Activated CD8-positive, alpha-beta memory T cell treated with anti-CD3 and anti-CD28 coated beads, Interleukin-2, amount 10 ng/mL, durations not matched to agents 7 days and 5 days (primary cell): ENCODE results near the gene EED. TPM values are rescaled to one million over a fixed set of nuclear protein-coding genes. Genes with fewer than 3 reads are reported as not detected.
"Not testable (repeated sequence)": the region's sequence is repeated elsewhere in the genome, so short reads cannot be mapped to it uniquely, and the experiment has no call there.

Experiments used
- ATAC-seq: fragments of 150-1000 bp; cut with Tn5 transposase; one replicate; pipeline ENCODE4 v1.10.0; 2021; ENCODE audit warnings: moderate library complexity
- CTCF ChIA-PET: fragments of 350-600 bp; sonication (Branson Sonifier 250); formaldehyde crosslinking; loops from one replicate; lab custom pipeline; 2021; ENCODE audit warnings: antibody characterized with exemption; lab: Charles Lee
- DNase-seq: peaks from one replicate; pipeline ENCODE4 v3.0.0-alpha.2; 2020
- H3K27ac Mint-ChIP-seq: one replicate; pipeline ENCODE4 v1.8.0; 2021; ENCODE audit warnings: mild to moderate bottlenecking, mixed read lengths
- H3K27me3 Mint-ChIP-seq: one replicate; pipeline ENCODE4 v1.8.0; 2021; ENCODE audit warnings: mixed read lengths
- H3K36me3 Mint-ChIP-seq: one replicate; pipeline ENCODE4 v1.8.0; 2021; ENCODE audit warnings: mild to moderate bottlenecking, mixed read lengths
- H3K4me1 Mint-ChIP-seq: one replicate; pipeline ENCODE4 v1.8.0; 2021; ENCODE audit warnings: mixed read lengths
- H3K4me3 Mint-ChIP-seq: one replicate; pipeline ENCODE4 v1.8.0; 2021; ENCODE audit warnings: mild to moderate bottlenecking, moderate library complexity, mixed read lengths
- H3K9me3 Mint-ChIP-seq: one replicate; pipeline ENCODE4 v1.8.0; 2022; ENCODE audit warnings: low read depth, mixed read lengths
- total RNA-seq, 2 experiments: library from RNA; stranded (reverse); gene quantifications; one replicate each; pipeline ENCODE4 v1.2.3, GENCODE V29; 2021

EED gene
- total RNA-seq, 2 experiments from 2014 or later, result 50.1 to 102 TPM

DNA sequence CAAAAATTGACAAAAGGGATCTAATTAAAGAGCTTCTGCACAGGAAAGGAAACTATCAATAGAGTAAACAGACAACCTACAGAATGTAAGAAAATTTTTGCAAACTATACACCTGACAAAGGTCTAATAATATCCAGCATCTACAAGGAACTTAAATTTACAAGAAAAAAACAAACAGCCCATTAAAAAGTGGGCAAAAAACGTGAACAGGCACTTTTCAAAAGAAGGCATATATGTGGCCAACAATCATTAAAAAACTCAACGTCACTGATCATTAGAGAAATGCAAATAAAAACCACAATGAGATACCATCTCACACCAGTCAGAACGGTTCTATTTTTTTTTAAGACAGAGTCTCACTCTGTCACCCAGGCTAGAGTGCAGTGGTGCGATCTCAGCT is 20.0 kb upstream of the EED start:
- CTCF ChIA-PET, result interaction anchor here (1.2 to 1.4 kb wide), 2 partner anchors 183 to 525 kb away, joined by 3 read pairs; no protein-coding TSS in a partner anchor
- DNase-seq, H3K27ac Mint-ChIP-seq, H3K4me3 Mint-ChIP-seq, ATAC-seq, H3K27me3 Mint-ChIP-seq, H3K9me3 Mint-ChIP-seq: not testable (repeated sequence)
- H3K36me3 Mint-ChIP-seq, result peaks cover 14% of the 10 kb centered on the region
- peaks cover 22% of the 10 kb centered on the region for H3K4me1 Mint-ChIP-seq

DNA sequence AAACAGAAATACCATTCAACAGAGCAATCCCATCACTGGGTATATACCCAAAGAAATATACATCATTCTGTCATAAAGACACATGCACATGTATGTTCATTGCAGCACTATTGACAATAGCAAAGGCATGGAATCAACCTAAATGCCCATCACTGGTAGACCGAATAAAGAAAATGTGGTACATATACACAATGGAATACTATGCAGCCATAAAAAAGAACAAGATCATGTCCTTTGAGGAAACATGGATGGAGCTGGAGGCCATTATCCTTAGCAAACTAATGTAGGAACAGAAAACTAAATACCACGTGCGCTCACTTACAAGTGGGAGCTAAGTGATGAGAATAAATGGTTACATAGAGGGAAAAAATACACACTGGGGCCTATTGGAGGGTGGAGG is 19.2 kb upstream of the EED start:
- H3K9me3 Mint-ChIP-seq, ATAC-seq, DNase-seq, H3K27ac Mint-ChIP-seq, H3K4me3 Mint-ChIP-seq, H3K27me3 Mint-ChIP-seq: not testable (repeated sequence)
- CTCF ChIA-PET, result interaction anchor here (0.6 to 1.2 kb wide), 2 partner anchors 184 to 201 kb away, joined by 3 to 5 read pairs; no protein-coding TSS in a partner anchor
- Mint-ChIP-seq H3K36me3 (peaks cover 14% of the 10 kb centered on the region), H3K4me1 (peaks cover 26% of the 10 kb centered on the region)

DNA sequence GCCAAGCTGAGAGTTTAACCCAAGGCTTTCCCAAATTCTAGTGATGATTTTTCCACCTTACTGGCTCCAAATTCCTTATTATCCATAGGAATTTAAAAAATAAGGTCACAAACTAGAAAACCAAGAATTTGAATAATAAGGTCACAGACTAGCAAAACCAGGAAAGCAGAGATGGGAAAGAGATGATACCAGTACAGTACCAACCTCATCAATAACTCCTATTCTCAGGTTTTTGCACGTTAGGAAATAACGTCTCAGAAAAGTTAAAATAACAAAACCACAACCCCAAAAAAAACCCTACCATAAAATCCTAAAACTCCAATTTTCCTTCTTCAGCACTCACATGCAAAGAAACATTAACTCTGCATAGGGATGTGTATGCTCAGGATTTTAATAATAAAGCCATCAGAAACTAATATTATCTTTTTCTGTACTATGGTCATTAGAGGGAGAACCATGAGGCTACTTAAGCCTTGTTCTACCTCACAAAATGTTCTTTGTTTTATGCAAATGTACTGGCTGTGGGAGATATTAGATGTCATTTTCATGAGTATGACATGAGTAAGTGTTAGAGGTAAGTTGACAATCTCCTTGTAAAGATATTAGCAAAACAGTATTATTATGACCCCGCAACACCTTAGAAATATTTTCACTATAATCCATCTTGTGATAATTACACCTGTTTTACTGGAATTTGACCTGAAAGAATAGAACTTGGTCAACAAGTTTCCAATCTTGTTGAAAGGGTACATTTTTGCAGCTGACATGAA is 16.1 kb upstream of the EED start:
- DNase-seq (no peak), ATAC-seq (no peak)
- H3K4me1 Mint-ChIP-seq, result peaks cover 31% of the 10 kb centered on the region
- CTCF ChIA-PET, result interaction anchor here (0.8 to 4.0 kb wide), 6 partner anchors 7 to 187 kb away, joined by 4 to 14 read pairs (median 6); no protein-coding TSS in a partner anchor
- no peak overlapping the region for H3K27ac Mint-ChIP-seq
- peaks cover 12% of the 10 kb centered on the region for H3K36me3 Mint-ChIP-seq
- peaks cover 7% of the 10 kb centered on the region for H3K9me3 Mint-ChIP-seq
- no peaks in the 10 kb centered on the region for H3K27me3 Mint-ChIP-seq
- H3K4me3 Mint-ChIP-seq, result no peak overlapping the region

- H3K4me3 Mint-ChIP-seq, H3K27me3 Mint-ChIP-seq, H3K9me3 Mint-ChIP-seq, ATAC-seq, H3K27ac Mint-ChIP-seq, H3K36me3 Mint-ChIP-seq, DNase-seq: not testable (repeated sequence)
- CTCF ChIA-PET, result interaction anchor here (0.8 to 4.0 kb wide), 5 partner anchors 8 to 187 kb away, joined by 4 to 14 read pairs (median 6); no protein-coding TSS in a partner anchor
- peaks cover 31% of the 10 kb centered on the region for H3K4me1 Mint-ChIP-seq
Measured at GRCh38 chr11:86229039-86229330, 15.6 kb upstream of the EED start.

- no peak overlapping the region for H3K4me3 Mint-ChIP-seq
- H3K27ac Mint-ChIP-seq, result no peak overlapping the region
- ATAC-seq, result no peak
- CTCF ChIA-PET, result interaction anchor here (2.1 to 4.0 kb wide), 3 partner anchors 12 to 188 kb away, joined by 6 to 14 read pairs (median 9); no protein-coding TSS in a partner anchor
- H3K9me3 Mint-ChIP-seq, result peaks cover 2% of the 10 kb centered on the region
- no peak for DNase-seq
- peaks cover 3% of the 10 kb centered on the region for H3K36me3 Mint-ChIP-seq
- H3K27me3 Mint-ChIP-seq, result peaks cover 4% of the 10 kb centered on the region
- peaks cover 31% of the 10 kb centered on the region for H3K4me1 Mint-ChIP-seq
Measured at GRCh38 chr11:86230179-86230804, 14.3 kb upstream of the EED start.

GRCh38 chr11:86230921-86231434 is 13.6 kb upstream of the EED start:
- no peak for DNase-seq
- Mint-ChIP-seq H3K9me3 (peaks cover 2% of the 10 kb centered on the region), H3K36me3 (no peaks in the 10 kb centered on the region), H3K27ac (no peak overlapping the region), H3K4me1 (peaks cover 31% of the 10 kb centered on the region), H3K27me3 (peaks cover 4% of the 10 kb centered on the region), H3K4me3 (no peak overlapping the region)
- no peak for ATAC-seq
- CTCF ChIA-PET, result interaction anchor here (2.1 to 4.0 kb wide), 2 partner anchors 13 to 189 kb away, joined by 9 to 14 read pairs; no protein-coding TSS in a partner anchor

- ATAC-seq, result no peak
- no peaks in the 10 kb centered on the region for H3K36me3 Mint-ChIP-seq
- peaks cover 29% of the 10 kb centered on the region for H3K4me1 Mint-ChIP-seq
- H3K27ac Mint-ChIP-seq, result no peak overlapping the region
- no peak overlapping the region for H3K4me3 Mint-ChIP-seq
- peaks cover 2% of the 10 kb centered on the region for H3K9me3 Mint-ChIP-seq
- CTCF ChIA-PET, result interaction anchor here (4.0 kb wide), 1 partner anchor 191 kb away, joined by 14 read pairs; no protein-coding TSS in a partner anchor
- DNase-seq, result no peak
- H3K27me3 Mint-ChIP-seq, result peaks cover 4% of the 10 kb centered on the region
Measured at GRCh38 chr11:86232556-86232955, 12.0 kb upstream of the EED start.

- no peak overlapping the region for H3K4me3 Mint-ChIP-seq
- no peaks in the 10 kb centered on the region for H3K36me3 Mint-ChIP-seq
- H3K27ac Mint-ChIP-seq, result no peak overlapping the region
- peaks cover 11% of the 10 kb centered on the region for H3K4me1 Mint-ChIP-seq
- DNase-seq (no peak), ATAC-seq (no peak)
- no peaks in the 10 kb centered on the region for H3K9me3 Mint-ChIP-seq
- CTCF ChIA-PET, result no interaction called here
- peaks cover 4% of the 10 kb centered on the region for H3K27me3 Mint-ChIP-seq
Measured at GRCh38 chr11:86234831-86235461, 9.6 kb upstream of the EED start.

GRCh38 chr11:86237267-86237804 is 7.2 kb upstream of the EED start:
- no peak for DNase-seq
- no peak for ATAC-seq
- H3K4me1 Mint-ChIP-seq, result peaks cover 10% of the 10 kb centered on the region
- H3K27ac Mint-ChIP-seq, result no peak overlapping the region
- H3K27me3 Mint-ChIP-seq, result peaks cover 4% of the 10 kb centered on the region
- CTCF ChIA-PET, result interaction anchor here (2.0 kb wide), 1 partner anchor 196 kb away, joined by 4 read pairs; no protein-coding TSS in a partner anchor
- H3K9me3 Mint-ChIP-seq, result no peaks in the 10 kb centered on the region
- no peaks in the 10 kb centered on the region for H3K36me3 Mint-ChIP-seq
- H3K4me3 Mint-ChIP-seq, result no peak overlapping the region

GRCh38 chr11:86240164-86240563 is 4.4 kb upstream of the EED start:
- Mint-ChIP-seq H3K36me3 (no peaks in the 10 kb centered on the region), H3K4me3 (no peak overlapping the region), H3K9me3 (no peaks in the 10 kb centered on the region), H3K27me3 (no peaks in the 10 kb centered on the region), H3K4me1 (peaks cover 14% of the 10 kb centered on the region), H3K27ac (no peak overlapping the region)
- DNase-seq (no peak), ATAC-seq (no peak)
- CTCF ChIA-PET, result no interaction called here

DNA sequence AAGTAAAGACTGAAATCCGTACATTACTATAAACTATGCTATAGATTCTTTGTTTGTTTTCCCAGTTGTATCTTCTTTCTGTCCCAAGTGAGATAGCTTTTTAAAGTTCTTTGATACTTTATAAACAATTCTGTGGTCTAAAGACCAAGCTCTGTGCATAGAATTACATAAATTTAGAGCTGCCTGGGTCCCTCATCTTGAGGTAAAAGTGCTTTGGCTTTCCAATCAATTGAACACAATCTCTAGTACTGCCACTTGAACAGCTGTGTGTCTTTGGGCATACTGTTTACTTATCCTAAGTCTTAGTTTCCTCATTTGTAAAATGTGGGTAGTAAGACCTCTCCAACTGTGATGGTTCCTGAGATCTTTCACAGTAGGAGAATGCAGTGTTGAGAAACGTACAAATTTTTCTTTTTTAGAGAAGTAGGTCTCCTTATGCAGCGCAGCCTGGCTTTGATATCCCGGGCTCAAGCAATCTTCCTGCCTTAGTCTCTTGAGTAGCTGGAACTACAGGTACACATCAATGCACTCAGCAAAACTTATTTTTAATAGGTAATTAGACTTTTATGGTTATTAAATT is 2.5 kb upstream of the EED start:
- no peaks in the 10 kb centered on the region for H3K27me3 Mint-ChIP-seq
- H3K4me3 Mint-ChIP-seq, result no peak overlapping the region
- no peaks in the 10 kb centered on the region for H3K36me3 Mint-ChIP-seq
- CTCF ChIA-PET, result interaction anchor here (1.4 kb wide), 1 partner anchor 23 kb away, joined by 3 read pairs; no protein-coding TSS in a partner anchor
- DNase-seq (no peak), ATAC-seq (no peak)
- peaks cover 24% of the 10 kb centered on the region for H3K4me1 Mint-ChIP-seq
- no peak overlapping the region for H3K27ac Mint-ChIP-seq
- no peaks in the 10 kb centered on the region for H3K9me3 Mint-ChIP-seq

GRCh38 chr11:86243396-86243795 is 1.2 kb upstream of the EED start:
- Mint-ChIP-seq H3K4me1 (peaks cover 36% of the 10 kb centered on the region), H3K4me3 (no peak overlapping the region), H3K36me3 (peaks cover 3% of the 10 kb centered on the region), H3K27ac (no peak overlapping the region), H3K9me3 (no peaks in the 10 kb centered on the region), H3K27me3 (no peaks in the 10 kb centered on the region)
- DNase-seq (no peak), ATAC-seq (no peak)
- CTCF ChIA-PET, result no interaction called here
